HG03135 (cell line): ENCODE data around the gene HYCC2.
A peak's percentile ranks its signal among the peaks of the same experiment; 100 is the strongest.
"Not testable (repeated sequence)": the region's sequence is repeated elsewhere in the genome, so short reads cannot be mapped to it uniquely, and the experiment has no call there.

ENCODE experiments used
- ATAC-seq: cut with Tn5 transposase; IDR thresholded peaks from one replicate; pipeline ENCODE4 v1.9.1; 2021; ENCODE audit warnings: mild to moderate bottlenecking, moderate library complexity; ENCODE audit not compliant: unreplicated experiment

The HYCC2 gene

GRCh38 chr2:201073071-201073470 is 1.6 kb upstream of the HYCC2 start:
- ATAC-seq: no peak

- ATAC-seq: peak; percentile 2
Observed at GRCh38 chr2:201072201-201072530, 695 bp upstream of the HYCC2 start.

- ATAC-seq: peak; percentile 19
Observed at GRCh38 chr2:201070948-201071478, 458 bp downstream of the HYCC2 start.

GRCh38 chr2:201064797-201065329 is 6.6 kb downstream of the HYCC2 start:
- no peak for ATAC-seq

- ATAC-seq: not testable (repeated sequence)
Observed at GRCh38 chr2:201063516-201063915, 8.0 kb downstream of the HYCC2 start.

- no peak for ATAC-seq
Observed at GRCh38 chr2:201059961-201060755, 11.3 kb downstream of the HYCC2 start.

GRCh38 chr2:201058914-201059313 is 12.6 kb downstream of the HYCC2 start:
- ATAC-seq: no peak

GRCh38 chr2:201057715-201058248 is 13.7 kb downstream of the HYCC2 start:
- no peak for ATAC-seq

- no peak for ATAC-seq
Observed at GRCh38 chr2:201057087-201057521, 14.4 kb downstream of the HYCC2 start.

GRCh38 chr2:201049455-201049854 is 22.0 kb downstream of the HYCC2 start:
- no peak for ATAC-seq

GRCh38 chr2:201046881-201047280 is 24.6 kb downstream of the HYCC2 start:
- ATAC-seq: no peak

GRCh38 chr2:201043050-201043449 is 28.4 kb downstream of the HYCC2 start:
- not testable (repeated sequence) for ATAC-seq

- ATAC-seq: not testable (repeated sequence)
Observed at GRCh38 chr2:201042451-201042850, 29.0 kb downstream of the HYCC2 start.

GRCh38 chr2:201040867-201041628 is 30.4 kb downstream of the HYCC2 start:
- ATAC-seq: no peak

GRCh38 chr2:201038855-201039254 is 32.6 kb downstream of the HYCC2 start:
- ATAC-seq: no peak

GRCh38 chr2:201038361-201038760 is 33.1 kb downstream of the HYCC2 start:
- not testable (repeated sequence) for ATAC-seq

GRCh38 chr2:201034355-201034754 is 37.1 kb downstream of the HYCC2 start:
- not testable (repeated sequence) for ATAC-seq

GRCh38 chr2:201024518-201024917 is 47.0 kb downstream of the HYCC2 start:
- no peak for ATAC-seq

GRCh38 chr2:201021914-201022313 is 49.6 kb downstream of the HYCC2 start:
- no peak for ATAC-seq
